Measurements from ENCODE around the gene TEKT2. TPM values are rescaled to one million over a fixed set of nuclear protein-coding genes. Genes with fewer than 3 reads are reported as not detected.

Gene TEKT2
- total RNA-seq, 4 donors from 2014 or later, result 0.57 TPM; not detected in 3

GRCh38 chr1:36092166-36092797 is 8.4 kb downstream of the TEKT2 start:
- TF ChIP-seq CTCF (IDR thresholded peaks at IDR 0.05; ENCODE audit: low read depth), result no peak

DNA sequence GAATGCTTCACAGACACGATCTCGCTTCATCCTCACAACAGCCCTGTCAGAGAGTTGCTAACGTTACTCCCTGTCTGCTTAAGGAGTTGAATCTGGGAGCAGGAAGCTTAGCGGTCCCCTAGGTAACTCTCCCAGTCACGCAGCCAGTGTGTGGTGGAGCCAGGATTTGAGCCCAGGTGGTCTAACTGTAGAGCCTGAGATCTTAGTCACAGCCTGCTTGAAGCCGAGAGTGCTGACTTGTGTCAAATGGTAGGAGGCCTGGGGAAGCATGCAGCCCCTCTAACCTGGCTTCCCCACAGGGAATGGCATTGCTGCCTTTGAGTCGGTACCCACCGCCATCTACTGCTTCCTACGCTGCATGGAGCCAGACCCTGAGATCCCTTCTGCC is 8.9 kb downstream of the TEKT2 start:
- TF ChIP-seq CTCF (IDR thresholded peaks at IDR 0.05; ENCODE audit: low read depth), result no peak

- no peak for TF ChIP-seq CTCF (IDR thresholded peaks at IDR 0.05; ENCODE audit: low read depth)
Observed at GRCh38 chr1:36093226-36093625, 9.3 kb downstream of the TEKT2 start.

- no peak for TF ChIP-seq CTCF (IDR thresholded peaks at IDR 0.05; ENCODE audit: low read depth)
Observed at GRCh38 chr1:36093929-36094328, 10.0 kb downstream of the TEKT2 start.

GRCh38 chr1:36094621-36095061 is 10.7 kb downstream of the TEKT2 start:
- no peak for TF ChIP-seq CTCF (IDR thresholded peaks at IDR 0.05; ENCODE audit: low read depth)

- no peak for TF ChIP-seq CTCF (IDR thresholded peaks at IDR 0.05; ENCODE audit: low read depth)
Observed at GRCh38 chr1:36095760-36096405, 12.0 kb downstream of the TEKT2 start.

GRCh38 chr1:36096500-36097432 is 12.9 kb downstream of the TEKT2 start:
- TF ChIP-seq CTCF (IDR thresholded peaks at IDR 0.05; ENCODE audit: low read depth), result no peak

All from subcutaneous adipose tissue (tissue), 4 donors.